HepG2 (cell line): ENCODE results near the gene KCND3. TPM values are rescaled to one million over a fixed set of nuclear protein-coding genes. Genes with fewer than 3 reads are reported as not detected.

Experiments
- ATAC-seq: fragments of 200-7000 bp; cut with Tn5 transposase; 3 replicates; pipeline ENCODE4 v1.9.1; 2020; ENCODE audit warnings: mild to moderate bottlenecking, moderate library complexity
- BruUV-seq: library from RNA; stranded (reverse); fragments of 400-500 nt; replicated peaks from 2 replicates; lab custom pipeline; 2021; lab: Mats Ljungman, UMichigan
- CTCF ChIA-PET: fragments of 300-600 bp; formaldehyde crosslinking; extraction: SDS; loops from one replicate; lab custom pipeline; 2021; ENCODE audit warnings: low total read pairs, inconsistent platforms, low intra/inter-chr PET ratio; lab: Yijun Ruan, JAX
- POLR2A ChIA-PET: fragments of 350-600 bp; sonication (Branson Sonifier 250); formaldehyde crosslinking; loops from one replicate; lab custom pipeline; 2020; ENCODE audit warnings: antibody characterized with exemption, inconsistent platforms; lab: Yijun Ruan, JAX
- DNase-seq: peaks from one replicate; pipeline ENCODE4 v3.0.0-alpha.2; 2015; ENCODE audit warnings: low spot score
- FAIRE-seq: peaks from 3 replicates; lab custom pipeline; 2011; peaks lifted over from hg19 to GRCh38; lab: Jason Lieb, UNC
- H2AFZ ChIP-seq: one replicate; pipeline ENCODE4 v1.6.1; 2011; ENCODE audit warnings: low read length, inconsistent platforms
- H3K27ac ChIP-seq: fragments of 300-600 bp; 3 replicates; pipeline ENCODE4 v1.8.0; 2011; ENCODE audit warnings: mixed run types, mild to moderate bottlenecking, mixed read lengths, low read length, inconsistent platforms; ENCODE audit not compliant: insufficient read depth; ENCODE audit errors: extremely low read length
- H3K27me3 ChIP-seq, 2 experiments: fragments of 200-600 bp in 1 of 2; 2 replicates in 1 of 2; 3 replicates in 1 of 2; pipeline versions ENCODE4 v1.6.0 to v1.8.0; 2011; ENCODE audit warnings: low read length in 2 of 2, mild to moderate bottlenecking in 2 of 2, moderate library complexity in 2 of 2, inconsistent platforms in 1 of 2; ENCODE audit not compliant: insufficient read depth in 2 of 2, control insufficient read depth in 1 of 2
- H3K36me3 ChIP-seq, 2 experiments: fragments of 200-600 bp in 1 of 2; replicated peaks in 1 of 2; 2 replicates in 1 of 2; 3 replicates in 1 of 2; pipeline versions ENCODE4 v1.5.1 to v1.8.0; 2011; ENCODE audit warnings: low read length in 2 of 2, inconsistent platforms in 1 of 2; ENCODE audit not compliant: insufficient read depth in 2 of 2, control insufficient read depth in 1 of 2
- H3K4me1 ChIP-seq: 2 replicates; pipeline ENCODE4 v1.5.1; 2012; ENCODE audit warnings: low read length, inconsistent platforms; ENCODE audit not compliant: insufficient read depth
- H3K4me2 ChIP-seq: 2 replicates; pipeline ENCODE4 v1.6.0; 2011; ENCODE audit warnings: low read depth, low read length, inconsistent platforms
- H3K4me3 ChIP-seq, 3 experiments: fragments of 200-600 bp in 1 of 3; sonication (generic), shearing (Covaris generic) in 1 of 3; replicated peaks in 1 of 3; 2 replicates each; pipeline ENCODE4 v1.5.1; 2011 to 2016; ENCODE audit warnings: low read length in 3 of 3, inconsistent platforms in 2 of 3, low read depth in 2 of 3, mild to moderate bottlenecking in 2 of 3, control low read depth in 1 of 3, mixed read lengths in 1 of 3; ENCODE audit not compliant: insufficient read depth in 1 of 3
- H3K79me2 ChIP-seq: one replicate; pipeline ENCODE4 v1.6.1; 2011; ENCODE audit warnings: low read length, inconsistent platforms; ENCODE audit not compliant: insufficient read depth
- H3K9ac ChIP-seq: 2 replicates; pipeline ENCODE4 v1.6.0; 2011; ENCODE audit warnings: mild to moderate bottlenecking, low read depth, low read length, inconsistent platforms; ENCODE audit not compliant: insufficient read depth
- H3K9me3 ChIP-seq: 2 replicates; pipeline ENCODE4 v1.5.1; 2012; ENCODE audit warnings: mild to moderate bottlenecking, low read length
- H4K20me1 ChIP-seq: 2 replicates; pipeline ENCODE4 v1.6.0; 2011; ENCODE audit warnings: inconsistent platforms, mild to moderate bottlenecking, low read length, moderate library complexity; ENCODE audit not compliant: insufficient read depth
- ZFP1 ChIP-seq: IDR thresholded peaks from 2 replicates; pipeline ENCODE4 v1.6.1; 2016
- ZFX ChIP-seq: sonication (generic); formaldehyde crosslinking; IDR thresholded peaks from 2 replicates; pipeline ENCODE4 v1.4.0; 2020; ENCODE audit warnings: mild to moderate bottlenecking, low read depth, missing genetic modification reagents, moderate library complexity
- ZMYM2 ChIP-seq: sonication (generic); formaldehyde crosslinking; IDR thresholded peaks from 2 replicates; pipeline ENCODE4 v1.8.0; 2022; ENCODE audit warnings: mild to moderate bottlenecking, missing genetic modification reagents
- ZNF18 ChIP-seq: sonication (generic); formaldehyde crosslinking; IDR thresholded peaks from 2 replicates; pipeline ENCODE4 v1.8.0; 2022; ENCODE audit warnings: mild to moderate bottlenecking, missing genetic modification reagents; ENCODE audit not compliant: insufficient replicate concordance
- WGBS: methylation state at CpG from one replicate; pipeline ENCODE4 v1.1.6; 2017; ENCODE audit warnings: low lambda C conversion rate; 5-methylcytosine and 5-hydroxymethylcytosine counted together
- in situ Hi-C: cut with HindIII; loops from 2 replicates; pipeline ENCODE4 v1.10.0; 2017; ENCODE audit warnings: low pct_unique_long_range_greater_than_20kb; ENCODE audit not compliant: extremely low pct_ligation_motif_present
- intact Hi-C: fragments of 100-400 bp; cut with micrococcal nuclease; formaldehyde crosslinking; loops from one replicate; pipeline ENCODE4 v1.10.0; 2022; ENCODE audit not compliant: unreplicated experiment
- polyA plus RNA-seq, 8 experiments: library from polyadenylated mRNA; depleted of rRNA in 3 of 8; stranded (reverse) in 7 of 8; unstranded in 1 of 8; fragments of >200 nt; fragmentation: Illumina TruSeq in 4 of 8; extraction: Trizol in 4 of 8; gene quantifications; 2 replicates each; pipeline versions ENCODE4 v1.2.1 to v1.2.3, GENCODE V29; 2011 to 2016; ENCODE audit warnings: low read depth in 4 of 8, missing spikeins in 1 of 8, mixed read lengths in 1 of 8; ENCODE audit not compliant: insufficient read depth in 1 of 8
- total RNA-seq, 5 experiments: library from RNA; depleted of rRNA; stranded (reverse); fragments of >200 nt; fragmentation: Illumina TruSeq; extraction: Trizol; gene quantifications; 2 replicates each; pipeline ENCODE4 v1.2.3, GENCODE V29; 2016; ENCODE audit warnings: low read depth in 1 of 5
- TF ChIP-seq, protein P1 (sequence below): sonication (generic); formaldehyde crosslinking; IDR thresholded peaks from 2 replicates; pipeline ENCODE4 v1.9.0; 2022; ENCODE audit warnings: missing genetic modification reagents, mild to moderate bottlenecking, borderline replicate concordance
- TF ChIP-seq, protein P2 (sequence below): IDR thresholded peaks from 2 replicates; pipeline ENCODE4 v1.6.1; 2016; ENCODE audit warnings: missing biosample characterization, missing genetic modification reagents, low read depth
- TF ChIP-seq, protein P3 (sequence below): sonication (generic); formaldehyde crosslinking; IDR thresholded peaks from 2 replicates; pipeline ENCODE4 v1.4.0; 2020; ENCODE audit warnings: mild to moderate bottlenecking, missing genetic modification reagents, borderline replicate concordance

Gene KCND3
- total and polyA plus RNA-seq, 2 of the 13 experiments (the other 11 are each of a cell fraction or from before 2014, with no cell fraction given): 0.04 TPM; not detected in 1

GRCh38 chr1:111756124-111756513, 233.3 kb downstream of the KCND3 start:
- no peaks in the 10 kb centered on the region; a peak in 1 of 5 replicates for H3K27me3 ChIP-seq
- intact Hi-C loops: loop anchor here (1.0 kb wide), 1 partner anchor 11 kb away; no protein-coding TSS in a partner anchor

More at GRCh38 chr1:111756124-111756513, 233.3 kb downstream of the KCND3 start:
- in situ Hi-C loops: loop anchor here (5.0 kb wide), 1 partner anchor 34 kb away; no protein-coding TSS in a partner anchor
- Histone ChIP-seq H3K36me3 (peaks cover 0 to 16% of the 10 kb centered on the region in 2 experiments; a peak in 4 of 5 replicates), H3K9me3 (no peaks in the 10 kb centered on the region), H3K27ac (peak overlapping the region; percentile 83), H4K20me1 (no peaks in the 10 kb centered on the region), H3K9ac (peak overlapping the region; percentile 91), H3K79me2 (peaks cover 23% of the 10 kb centered on the region), H3K4me2 (peak overlapping the region; percentile 89), H3K4me1 (peaks cover 46% of the 10 kb centered on the region), H3K4me3 (peak overlapping the region; percentile 80 to 96 (median 87)), H2AFZ (no peak overlapping the region)
- no TSS peak for BruUV-seq
- POLR2A ChIA-PET: interaction anchor here (0.6 to 3.4 kb wide), 4 partner anchors 11 to 163 kb away, joined by 3 to 22 read pairs (median 5); partner anchors contain the start of gene INKA2
- no peak for DNase-seq
- CTCF ChIA-PET: interaction anchor here (1.9 kb wide), 1 partner anchor 41 kb away, joined by 19 read pairs; no protein-coding TSS in a partner anchor
- TF ChIP-seq, protein P1, sequence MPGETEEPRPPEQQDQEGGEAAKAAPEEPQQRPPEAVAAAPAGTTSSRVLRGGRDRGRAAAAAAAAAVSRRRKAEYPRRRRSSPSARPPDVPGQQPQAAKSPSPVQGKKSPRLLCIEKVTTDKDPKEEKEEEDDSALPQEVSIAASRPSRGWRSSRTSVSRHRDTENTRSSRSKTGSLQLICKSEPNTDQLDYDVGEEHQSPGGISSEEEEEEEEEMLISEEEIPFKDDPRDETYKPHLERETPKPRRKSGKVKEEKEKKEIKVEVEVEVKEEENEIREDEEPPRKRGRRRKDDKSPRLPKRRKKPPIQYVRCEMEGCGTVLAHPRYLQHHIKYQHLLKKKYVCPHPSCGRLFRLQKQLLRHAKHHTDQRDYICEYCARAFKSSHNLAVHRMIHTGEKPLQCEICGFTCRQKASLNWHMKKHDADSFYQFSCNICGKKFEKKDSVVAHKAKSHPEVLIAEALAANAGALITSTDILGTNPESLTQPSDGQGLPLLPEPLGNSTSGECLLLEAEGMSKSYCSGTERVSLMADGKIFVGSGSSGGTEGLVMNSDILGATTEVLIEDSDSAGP: 0 out of 2 replicates have a peak, but pooled peaks have one; percentile 8
- TF ChIP-seq, protein P2, sequence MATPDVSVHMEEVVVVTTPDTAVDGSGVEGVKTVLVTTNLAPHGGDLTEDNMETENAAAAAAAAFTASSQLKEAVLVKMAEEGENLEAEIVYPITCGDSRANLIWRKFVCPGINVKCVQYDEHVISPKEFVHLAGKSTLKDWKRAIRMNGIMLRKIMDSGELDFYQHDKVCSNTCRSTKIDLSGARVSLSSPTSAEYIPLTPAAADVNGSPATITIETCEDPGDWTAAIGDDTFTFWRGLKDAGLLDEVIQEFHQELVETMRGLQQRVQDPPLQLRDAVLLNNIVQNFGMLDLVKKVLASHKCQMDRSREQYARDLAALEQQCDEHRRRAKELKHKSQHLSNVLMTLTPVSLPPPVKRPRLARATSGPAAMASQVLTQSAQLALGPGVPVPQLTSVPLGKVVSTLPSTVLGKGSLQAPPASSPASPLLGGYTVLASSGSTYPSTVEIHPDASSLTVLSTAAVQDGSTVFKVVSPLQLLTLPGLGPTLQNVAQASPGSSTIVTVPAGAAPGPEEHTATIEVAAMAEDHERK (CRISPR knock-in tag): no peak
- peak; percentile 27; the same call in 1 of the 2 replicates for TF ChIP-seq ZFX (CRISPR knock-in tag)
- TF ChIP-seq, protein P3, sequence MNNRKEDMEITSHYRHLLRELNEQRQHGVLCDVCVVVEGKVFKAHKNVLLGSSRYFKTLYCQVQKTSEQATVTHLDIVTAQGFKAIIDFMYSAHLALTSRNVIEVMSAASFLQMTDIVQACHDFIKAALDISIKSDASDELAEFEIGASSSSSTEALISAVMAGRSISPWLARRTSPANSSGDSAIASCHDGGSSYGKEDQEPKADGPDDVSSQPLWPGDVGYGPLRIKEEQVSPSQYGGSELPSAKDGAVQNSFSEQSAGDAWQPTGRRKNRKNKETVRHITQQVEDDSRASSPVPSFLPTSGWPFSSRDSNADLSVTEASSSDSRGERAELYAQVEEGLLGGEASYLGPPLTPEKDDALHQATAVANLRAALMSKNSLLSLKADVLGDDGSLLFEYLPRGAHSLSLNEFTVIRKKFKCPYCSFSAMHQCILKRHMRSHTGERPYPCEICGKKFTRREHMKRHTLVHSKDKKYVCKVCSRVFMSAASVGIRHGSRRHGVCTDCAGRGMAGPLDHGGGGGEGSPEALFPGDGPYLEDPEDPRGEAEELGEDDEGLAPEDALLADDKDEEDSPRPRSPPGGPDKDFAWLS (CRISPR knock-in tag): no peak
- TF ChIP-seq ZMYM2 (CRISPR knock-in tag): 0 out of 2 replicates have a peak, but pooled peaks have one; percentile 3
- peak; percentile 1 for TF ChIP-seq ZNF18 (CRISPR knock-in tag)
- TF ChIP-seq ZFP1 (CRISPR knock-in tag): no peak
- peak; percentile 65 for ATAC-seq
- WGBS: 1% methylated on average over 5 of the region's 35 CpGs
- FAIRE-seq: no peak
